Measurements from ENCODE around the gene SGCD.

DNA sequence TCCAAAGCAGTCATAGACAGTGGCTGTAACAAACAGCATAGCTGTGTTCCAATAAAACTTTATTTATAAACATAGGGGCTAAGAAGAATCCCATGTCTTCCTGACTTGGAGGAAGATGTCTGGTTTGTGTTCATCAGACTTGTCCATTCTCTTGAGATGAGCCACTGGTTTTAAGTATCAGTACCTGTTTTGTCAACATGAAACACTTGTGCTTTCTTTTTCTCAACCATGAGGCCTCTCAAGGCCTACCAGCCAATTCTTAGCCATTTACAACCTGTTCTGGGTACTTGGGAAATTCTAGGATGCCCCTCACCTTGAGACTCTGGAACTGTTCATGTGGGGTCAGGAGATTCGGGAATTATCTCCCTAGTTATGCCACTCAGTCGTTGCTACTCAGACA, 368.8 kb downstream of the SGCD start:
- TF ChIP-seq, protein P1, sequence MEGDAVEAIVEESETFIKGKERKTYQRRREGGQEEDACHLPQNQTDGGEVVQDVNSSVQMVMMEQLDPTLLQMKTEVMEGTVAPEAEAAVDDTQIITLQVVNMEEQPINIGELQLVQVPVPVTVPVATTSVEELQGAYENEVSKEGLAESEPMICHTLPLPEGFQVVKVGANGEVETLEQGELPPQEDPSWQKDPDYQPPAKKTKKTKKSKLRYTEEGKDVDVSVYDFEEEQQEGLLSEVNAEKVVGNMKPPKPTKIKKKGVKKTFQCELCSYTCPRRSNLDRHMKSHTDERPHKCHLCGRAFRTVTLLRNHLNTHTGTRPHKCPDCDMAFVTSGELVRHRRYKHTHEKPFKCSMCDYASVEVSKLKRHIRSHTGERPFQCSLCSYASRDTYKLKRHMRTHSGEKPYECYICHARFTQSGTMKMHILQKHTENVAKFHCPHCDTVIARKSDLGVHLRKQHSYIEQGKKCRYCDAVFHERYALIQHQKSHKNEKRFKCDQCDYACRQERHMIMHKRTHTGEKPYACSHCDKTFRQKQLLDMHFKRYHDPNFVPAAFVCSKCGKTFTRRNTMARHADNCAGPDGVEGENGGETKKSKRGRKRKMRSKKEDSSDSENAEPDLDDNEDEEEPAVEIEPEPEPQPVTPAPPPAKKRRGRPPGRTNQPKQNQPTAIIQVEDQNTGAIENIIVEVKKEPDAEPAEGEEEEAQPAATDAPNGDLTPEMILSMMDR (IDR thresholded peaks at IDR 0.05), result no peak
- no peak for TF ChIP-seq POLR2A (IDR thresholded peaks at IDR 0.05)
